NT2/D1 (cell line): ENCODE data around the gene UBAC2.
"Not testable (repeated sequence)": the region's sequence is repeated elsewhere in the genome, so short reads cannot be mapped to it uniquely, and the experiment has no call there.

Source experiments
- DNase-seq: peaks from one replicate; pipeline ENCODE4 v3.0.0-alpha.2; 2011; ENCODE audit warnings: low read depth, low spot score
- H3K27me3 ChIP-seq: 2 replicates; pipeline ENCODE4 v1.6.0; 2011; ENCODE audit warnings: mild to moderate bottlenecking; ENCODE audit not compliant: insufficient read length, insufficient read depth
- H3K36me3 ChIP-seq: 2 replicates; pipeline ENCODE4 v1.6.1; 2011; ENCODE audit warnings: mild to moderate bottlenecking, low read length, mixed read lengths; ENCODE audit not compliant: insufficient read depth, insufficient read length
- H3K4me1 ChIP-seq: 2 replicates; pipeline ENCODE4 v1.5.1; 2011; ENCODE audit not compliant: insufficient read depth, insufficient read length
- H3K4me3 ChIP-seq: 2 replicates; pipeline ENCODE4 v1.5.1; 2011; ENCODE audit warnings: low read depth; ENCODE audit not compliant: insufficient read length
- H3K9ac ChIP-seq: 2 replicates; pipeline ENCODE4 v1.6.0; 2011; ENCODE audit warnings: low read depth; ENCODE audit not compliant: insufficient read length
- H3K9me3 ChIP-seq: 2 replicates; pipeline ENCODE4 v1.5.1; 2011; ENCODE audit warnings: mild to moderate bottlenecking, low read length; ENCODE audit not compliant: insufficient read depth
- SUZ12 ChIP-seq: IDR thresholded peaks from 2 replicates; pipeline ENCODE4 v1.6.1; 2011; ENCODE audit not compliant: insufficient read length, insufficient read depth; ENCODE audit errors: extremely low read depth
- YY1 ChIP-seq: IDR thresholded peaks from 2 replicates; pipeline ENCODE4 v1.6.1; 2011; ENCODE audit not compliant: insufficient read length, insufficient read depth
- ZNF274 ChIP-seq: IDR thresholded peaks from 2 replicates; pipeline ENCODE4 v1.6.1; 2011; ENCODE audit warnings: mild to moderate bottlenecking, low read depth, low read length

The UBAC2 gene

DNA sequence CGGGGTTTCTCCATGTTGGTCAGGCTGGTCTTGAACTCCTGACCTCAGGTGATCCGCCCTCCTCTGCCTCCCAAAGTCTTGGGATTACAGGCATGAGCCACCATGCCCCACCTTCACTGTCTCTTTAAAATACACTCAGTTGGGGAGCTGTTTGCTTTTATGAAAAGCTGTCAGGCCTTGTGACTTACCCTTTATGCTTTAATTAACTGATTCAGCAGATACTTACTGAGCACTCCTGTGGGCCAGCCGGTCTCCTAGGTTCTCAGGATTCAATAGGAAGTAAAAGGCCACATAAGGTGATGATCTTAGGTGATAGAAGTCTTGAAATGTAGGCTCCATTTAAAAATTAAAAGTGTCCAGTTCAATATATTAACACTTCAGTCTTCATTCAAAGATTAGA lies 7.5 kb downstream of the UBAC2 start:
- peaks cover 23% of the 10 kb centered on the region for H3K36me3 ChIP-seq
- peaks cover 1% of the 10 kb centered on the region for H3K4me1 ChIP-seq
- no peak for TF ChIP-seq YY1
- TF ChIP-seq SUZ12: no peak
- no peak for TF ChIP-seq ZNF274
- H3K27me3 ChIP-seq: no peaks in the 10 kb centered on the region
- H3K4me3 ChIP-seq: no peak overlapping the region
- no peaks in the 10 kb centered on the region for H3K9me3 ChIP-seq
- DNase-seq: no peak
- no peak overlapping the region for H3K9ac ChIP-seq

DNA sequence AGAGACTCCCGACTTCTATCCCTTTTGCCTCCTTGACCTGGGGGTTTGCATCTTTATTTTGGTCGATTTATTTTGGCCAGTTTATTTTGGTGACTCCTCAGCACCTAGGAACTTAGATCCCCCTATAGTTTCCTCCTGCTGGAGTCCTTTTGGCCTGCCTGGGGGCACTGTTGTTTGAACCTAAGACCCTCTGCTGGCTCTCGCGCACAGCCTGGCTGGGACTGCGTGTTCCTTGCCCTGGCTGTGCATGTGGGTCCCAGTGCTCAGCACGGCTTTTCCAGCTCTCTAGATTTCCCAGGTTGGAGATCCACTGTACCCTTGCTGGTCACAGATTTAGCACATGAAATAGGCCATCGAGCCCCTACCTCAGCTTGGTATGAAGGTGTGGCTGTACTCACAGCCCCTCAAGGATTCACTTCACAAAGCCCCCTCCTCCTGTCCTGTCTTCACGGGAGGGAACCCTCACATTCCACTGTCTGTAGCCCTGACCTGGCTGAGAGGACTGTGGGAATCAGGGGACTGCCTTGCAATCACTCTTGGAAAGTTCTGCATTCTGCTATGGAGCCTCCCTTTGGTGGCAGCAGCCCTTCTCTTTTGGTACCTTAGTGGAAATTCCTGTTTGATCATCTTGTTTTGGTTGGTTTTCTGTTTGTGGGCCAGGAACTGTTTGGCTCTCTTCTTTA lies 8.3 kb downstream of the UBAC2 start:
- DNase-seq: no peak
- H3K27me3 ChIP-seq: no peaks in the 10 kb centered on the region
- peaks cover 18% of the 10 kb centered on the region for H3K36me3 ChIP-seq
- TF ChIP-seq SUZ12 (no peak), YY1 (no peak), ZNF274 (no peak)
- H3K9me3 ChIP-seq: no peaks in the 10 kb centered on the region
- no peak overlapping the region for H3K9ac ChIP-seq
- H3K4me3 ChIP-seq: no peak overlapping the region
- peaks cover 1% of the 10 kb centered on the region for H3K4me1 ChIP-seq

DNA sequence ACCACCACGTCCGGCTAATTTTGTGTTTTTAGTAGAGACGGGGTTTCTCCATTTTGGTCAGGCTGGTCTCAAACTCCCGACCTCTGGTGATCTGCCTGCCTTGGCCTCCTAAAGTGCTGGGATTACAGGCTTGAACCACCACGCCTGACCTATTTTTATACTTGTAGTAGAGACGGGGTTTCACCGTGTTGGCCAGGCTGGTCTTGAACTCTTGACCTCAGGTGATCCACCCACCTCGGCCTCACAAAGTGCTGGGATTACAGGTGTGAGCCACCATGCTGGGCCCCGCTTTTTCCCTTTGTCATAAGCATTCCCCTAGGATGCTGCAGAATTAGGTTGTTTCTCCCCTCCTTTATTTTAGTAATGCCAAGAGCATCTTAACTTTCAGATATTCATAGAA lies 10.0 kb downstream of the UBAC2 start:
- not testable (repeated sequence) for DNase-seq, H3K9ac ChIP-seq, H3K4me3 ChIP-seq, H3K9me3 ChIP-seq, H3K27me3 ChIP-seq, H3K4me1 ChIP-seq
- peaks cover 23% of the 10 kb centered on the region for H3K36me3 ChIP-seq

DNA sequence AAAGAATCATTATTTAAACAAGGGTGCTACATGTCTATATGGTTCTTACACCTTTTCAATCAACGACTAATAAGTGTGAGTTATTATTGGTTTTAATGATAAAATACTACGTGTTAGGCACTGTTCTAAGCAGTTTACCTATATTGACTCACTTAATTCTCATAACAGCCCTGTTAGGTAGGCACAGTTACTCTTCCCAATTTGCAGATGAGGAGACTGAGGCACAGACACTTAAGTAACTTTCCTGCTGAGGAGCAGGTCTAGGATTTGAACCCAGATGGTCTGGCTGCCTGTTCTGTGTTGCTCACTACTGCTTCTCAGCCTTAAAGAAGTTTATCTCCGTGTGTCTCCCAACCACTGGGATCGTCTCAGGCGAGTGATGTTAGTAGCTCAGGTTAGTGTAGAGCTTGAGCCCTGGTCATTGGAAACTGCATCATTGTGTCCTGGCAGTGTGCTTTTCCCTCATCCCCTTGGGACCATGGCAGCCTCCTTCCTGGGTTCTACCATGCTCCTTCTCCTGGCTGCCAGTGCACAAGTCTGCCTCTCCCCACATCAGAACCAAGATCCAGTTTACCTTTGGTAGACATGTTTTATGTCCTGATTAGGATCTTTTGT lies 10.9 kb downstream of the UBAC2 start:
- no peak for TF ChIP-seq YY1
- TF ChIP-seq SUZ12: no peak
- TF ChIP-seq ZNF274: no peak
- no peaks in the 10 kb centered on the region for H3K9me3 ChIP-seq
- DNase-seq: no peak

DNA sequence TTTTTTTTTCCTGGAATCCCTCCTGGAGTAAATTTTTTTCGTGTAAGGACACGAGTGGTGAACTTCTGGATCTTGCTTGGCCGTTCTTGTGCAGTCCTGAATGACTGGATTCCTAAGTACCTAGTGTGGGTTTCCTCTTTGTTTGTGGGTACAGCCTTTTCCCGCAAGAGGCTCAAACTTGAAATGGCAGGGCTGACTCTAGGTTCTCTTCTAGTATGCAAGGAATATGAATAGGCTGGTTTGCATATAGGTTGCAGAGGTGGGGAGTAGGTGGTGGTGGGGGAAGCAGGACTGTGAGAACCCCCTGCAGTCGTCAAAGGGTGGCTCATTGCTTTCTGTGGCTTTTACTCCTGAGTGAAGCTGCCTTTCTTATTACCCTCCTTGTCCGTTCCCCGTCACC lies 13.6 kb downstream of the UBAC2 start:
- Histone ChIP-seq H3K27me3 (no peaks in the 10 kb centered on the region), H3K9ac (no peak overlapping the region), H3K4me1 (peaks cover 5% of the 10 kb centered on the region), H3K36me3 (peaks cover 9% of the 10 kb centered on the region), H3K9me3 (no peaks in the 10 kb centered on the region), H3K4me3 (no peak overlapping the region)
- no peak for DNase-seq
- no peak for TF ChIP-seq ZNF274
- TF ChIP-seq YY1: no peak
- no peak for TF ChIP-seq SUZ12

More for the DNA sequence above, 10.9 kb downstream of the UBAC2 start:
- Histone ChIP-seq H3K36me3 (peaks cover 15% of the 10 kb centered on the region), H3K9ac (no peak overlapping the region), H3K27me3 (no peaks in the 10 kb centered on the region), H3K4me1 (peaks cover 4% of the 10 kb centered on the region), H3K4me3 (no peak overlapping the region)

DNA sequence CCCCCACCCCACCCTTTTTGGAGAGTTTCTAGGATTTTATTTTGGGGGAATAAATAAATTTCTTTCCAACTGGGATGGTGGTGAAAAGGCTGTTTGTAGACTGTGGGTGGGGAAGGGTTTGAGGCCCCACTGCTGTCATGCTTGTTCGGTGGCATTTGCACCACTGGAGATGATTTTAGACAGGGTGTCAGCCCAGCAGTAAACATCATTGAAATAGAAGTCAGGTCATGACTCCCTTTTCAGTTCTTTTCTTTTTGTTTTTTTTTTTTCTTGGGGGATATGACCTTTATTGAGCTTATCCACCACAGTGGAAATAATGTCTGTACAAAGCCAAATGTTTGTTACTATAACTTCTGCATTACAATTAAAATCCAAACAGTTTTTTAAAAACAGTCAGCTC lies 14.1 kb downstream of the UBAC2 start:
- Histone ChIP-seq H3K9ac (no peak overlapping the region), H3K4me1 (peaks cover 5% of the 10 kb centered on the region)
- no peak for DNase-seq

DNA sequence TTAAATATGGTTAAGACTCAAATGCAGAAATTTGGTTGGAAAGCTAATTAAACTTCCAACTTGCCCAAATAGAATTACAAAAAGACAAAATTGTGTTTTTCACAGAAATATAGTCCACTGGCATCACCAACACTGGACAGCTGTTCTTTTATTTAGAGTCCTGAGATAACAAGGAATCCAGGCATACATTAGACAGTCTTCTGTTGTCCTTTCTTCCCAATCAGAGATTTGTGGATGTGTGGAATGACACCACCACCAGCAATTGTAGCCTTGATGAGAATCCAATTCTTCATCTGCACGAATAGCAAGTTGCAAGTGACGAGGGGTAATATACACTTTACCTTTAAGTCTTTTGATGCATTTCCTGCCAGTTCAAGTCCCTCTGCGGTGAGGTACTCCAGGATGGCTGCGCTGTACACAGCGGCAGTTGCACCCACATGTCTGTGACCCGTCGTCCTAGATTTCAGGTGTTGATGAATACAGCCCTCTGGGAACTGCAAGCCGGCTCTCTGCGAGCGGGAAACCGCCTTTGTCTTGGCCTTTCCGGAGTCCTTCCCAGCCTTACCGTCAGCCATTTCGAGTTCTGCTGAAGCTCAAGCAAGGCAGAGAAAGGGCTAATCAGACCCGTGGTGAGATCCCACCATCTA lies 14.7 kb downstream of the UBAC2 start:
- Histone ChIP-seq H3K9me3 (no peaks in the 10 kb centered on the region), H3K9ac (no peak overlapping the region), H3K4me1 (peaks cover 5% of the 10 kb centered on the region), H3K27me3 (no peaks in the 10 kb centered on the region), H3K4me3 (no peak overlapping the region), H3K36me3 (peaks cover 9% of the 10 kb centered on the region)
- no peak for TF ChIP-seq ZNF274
- no peak for TF ChIP-seq SUZ12
- DNase-seq: no peak

More for the DNA sequence above, 14.1 kb downstream of the UBAC2 start:
- Histone ChIP-seq H3K4me3 (no peak overlapping the region), H3K27me3 (no peaks in the 10 kb centered on the region), H3K9me3 (no peaks in the 10 kb centered on the region), H3K36me3 (peaks cover 9% of the 10 kb centered on the region)
- TF ChIP-seq SUZ12 (no peak), ZNF274 (no peak), YY1 (no peak)
